ENCODE results near the gene TBC1D22A. TPM values are rescaled to one million over a fixed set of nuclear protein-coding genes. Genes with fewer than 3 reads are reported as not detected.

Gene TBC1D22A
- total RNA-seq, 2 donors from 2014 or later, result 29.5 to 34.8 TPM

DNA sequence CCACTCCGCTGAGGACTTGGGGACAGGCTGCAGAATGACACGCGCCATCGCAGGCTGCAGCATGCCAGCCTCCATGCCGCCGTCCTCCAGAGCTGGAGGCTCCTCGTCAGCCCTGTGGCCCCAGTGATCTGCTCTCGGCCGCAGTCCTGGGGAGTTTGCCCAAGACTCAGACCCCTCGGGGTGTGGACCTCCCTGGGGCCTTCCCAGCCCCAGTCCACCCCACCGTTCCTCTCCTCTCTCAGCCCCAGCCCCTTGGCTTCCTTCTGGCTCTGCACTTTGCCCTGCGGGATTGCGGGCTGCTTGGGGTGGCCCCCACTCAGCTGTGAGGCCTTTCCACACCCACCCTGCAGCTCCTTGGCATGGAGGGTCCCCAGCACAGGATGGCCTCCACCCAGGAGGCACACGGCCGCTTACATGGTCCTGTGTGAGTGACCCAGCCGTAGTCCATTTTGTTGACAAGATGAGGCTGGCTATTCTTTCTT lies 414.9 kb downstream of the TBC1D22A start:
- H3K9me3 Mint-ChIP-seq, result peaks cover 4 to 11% of the 10 kb centered on the region in 2 donors
- H3K4me3 Mint-ChIP-seq, result no peak overlapping the region
- no peak overlapping the region for H3K27ac Mint-ChIP-seq
- no peaks in the 10 kb centered on the region for H3K4me1 Mint-ChIP-seq (ENCODE audit: low read depth)
- H3K36me3 Mint-ChIP-seq (ENCODE audit: insufficient read depth in 2 of 2), result peaks cover 6 to 13% of the 10 kb centered on the region in 2 donors
- no peaks in the 10 kb centered on the region for H3K27me3 Mint-ChIP-seq (ENCODE audit: low read depth)
- ATAC-seq (replicated peaks in 1 of 2) (no peak), DNase-seq (no peak)

DNA sequence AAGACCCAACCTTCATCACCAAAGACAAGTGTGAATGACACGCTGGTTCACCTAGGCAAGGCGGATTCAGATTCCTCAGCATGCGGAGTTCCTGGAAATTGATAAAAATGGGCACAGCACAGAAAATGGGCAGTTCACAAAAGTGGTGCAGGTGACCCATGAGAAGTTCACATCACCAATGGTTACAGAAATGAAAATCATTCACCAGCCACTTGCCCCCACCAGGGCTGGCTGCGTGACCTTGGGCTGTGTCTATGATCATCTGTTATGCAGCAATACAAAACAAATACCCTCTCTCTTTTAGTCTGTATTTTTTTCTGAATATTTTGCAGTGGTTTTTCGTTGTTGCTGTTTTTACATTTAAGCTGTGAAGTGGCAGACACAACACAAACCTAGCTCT lies 415.9 kb downstream of the TBC1D22A start:
- H3K4me3 Mint-ChIP-seq, result no peak overlapping the region
- ATAC-seq (replicated peaks in 1 of 2) (no peak), DNase-seq (no peak)
- no peaks in the 10 kb centered on the region for H3K27me3 Mint-ChIP-seq (ENCODE audit: low read depth)
- H3K9me3 Mint-ChIP-seq, result peaks cover 7 to 13% of the 10 kb centered on the region in 2 donors
- H3K27ac Mint-ChIP-seq, result no peak overlapping the region
- no peaks in the 10 kb centered on the region for H3K4me1 Mint-ChIP-seq (ENCODE audit: low read depth)
- H3K36me3 Mint-ChIP-seq (ENCODE audit: insufficient read depth in 2 of 2), result peaks cover 6 to 19% of the 10 kb centered on the region in 2 donors

- H3K27me3 Mint-ChIP-seq (ENCODE audit: low read depth), result no peaks in the 10 kb centered on the region
- no peak overlapping the region for H3K27ac Mint-ChIP-seq
- DNase-seq (no peak), ATAC-seq (replicated peaks in 1 of 2) (no peak)
- H3K4me3 Mint-ChIP-seq, result no peak overlapping the region
- peaks cover 12 to 19% of the 10 kb centered on the region in 2 donors for H3K9me3 Mint-ChIP-seq
- H3K36me3 Mint-ChIP-seq (ENCODE audit: insufficient read depth in 2 of 2), result peaks cover 6 to 14% of the 10 kb centered on the region in 2 donors
- H3K4me1 Mint-ChIP-seq (ENCODE audit: low read depth), result no peaks in the 10 kb centered on the region
Measured at GRCh38 chr22:47180796-47181195, 418.3 kb downstream of the TBC1D22A start.

- ATAC-seq (replicated peaks in 1 of 2), result no peak
- Mint-ChIP-seq H3K4me3 (no peak overlapping the region), H3K36me3 (ENCODE audit: insufficient read depth in 2 of 2) (peaks cover 1 to 9% of the 10 kb centered on the region in 2 donors), H3K9me3 (peaks cover 9% of the 10 kb centered on the region in 2 donors), H3K27me3 (ENCODE audit: low read depth) (no peaks in the 10 kb centered on the region), H3K4me1 (ENCODE audit: low read depth) (no peaks in the 10 kb centered on the region), H3K27ac (peak overlapping the region; percentile 12)
- DNase-seq, result no peak
Measured at GRCh38 chr22:47187176-47187957, 424.9 kb downstream of the TBC1D22A start.

GRCh38 chr22:47188261-47189055 lies 426.0 kb downstream of the TBC1D22A start:
- DNase-seq (no peak), ATAC-seq (replicated peaks in 1 of 2) (no peak)
- Mint-ChIP-seq H3K4me3 (no peak overlapping the region), H3K4me1 (ENCODE audit: low read depth) (no peaks in the 10 kb centered on the region), H3K9me3 (peaks cover 6 to 7% of the 10 kb centered on the region in 2 donors), H3K27ac (no peak overlapping the region), H3K27me3 (ENCODE audit: low read depth) (no peaks in the 10 kb centered on the region), H3K36me3 (ENCODE audit: insufficient read depth in 2 of 2) (peaks cover 1 to 2% of the 10 kb centered on the region in 2 donors)

- Mint-ChIP-seq H3K4me3 (no peak overlapping the region), H3K27me3 (ENCODE audit: low read depth) (no peaks in the 10 kb centered on the region), H3K9me3 (peaks cover 6% of the 10 kb centered on the region in 2 donors), H3K4me1 (ENCODE audit: low read depth) (no peaks in the 10 kb centered on the region), H3K27ac (no peak overlapping the region), H3K36me3 (ENCODE audit: insufficient read depth in 2 of 2) (peaks cover 0 to 1% of the 10 kb centered on the region in 2 donors)
- DNase-seq, result no peak
- no peak for ATAC-seq (replicated peaks in 1 of 2)
Measured at GRCh38 chr22:47189056-47189916, 426.8 kb downstream of the TBC1D22A start.

- H3K9me3 Mint-ChIP-seq, result peaks cover 2 to 4% of the 10 kb centered on the region in 2 donors
- no peaks in the 10 kb centered on the region for H3K36me3 Mint-ChIP-seq (ENCODE audit: insufficient read depth in 2 of 2)
- no peaks in the 10 kb centered on the region for H3K4me1 Mint-ChIP-seq (ENCODE audit: low read depth)
- no peak for DNase-seq
- ATAC-seq (replicated peaks in 1 of 2), result no peak
- no peak overlapping the region for H3K4me3 Mint-ChIP-seq
- no peaks in the 10 kb centered on the region for H3K27me3 Mint-ChIP-seq (ENCODE audit: low read depth)
- no peak overlapping the region for H3K27ac Mint-ChIP-seq
Measured at GRCh38 chr22:47190276-47190956, 428.0 kb downstream of the TBC1D22A start.

- no peak overlapping the region for H3K27ac Mint-ChIP-seq
- no peak for ATAC-seq (replicated peaks in 1 of 2)
- no peaks in the 10 kb centered on the region for H3K9me3 Mint-ChIP-seq
- no peaks in the 10 kb centered on the region for H3K36me3 Mint-ChIP-seq (ENCODE audit: insufficient read depth in 2 of 2)
- H3K27me3 Mint-ChIP-seq (ENCODE audit: low read depth), result no peaks in the 10 kb centered on the region
- no peak for DNase-seq
- H3K4me1 Mint-ChIP-seq (ENCODE audit: low read depth), result no peaks in the 10 kb centered on the region
- no peak overlapping the region for H3K4me3 Mint-ChIP-seq
Measured at GRCh38 chr22:47190957-47191670, 428.7 kb downstream of the TBC1D22A start.

DNA sequence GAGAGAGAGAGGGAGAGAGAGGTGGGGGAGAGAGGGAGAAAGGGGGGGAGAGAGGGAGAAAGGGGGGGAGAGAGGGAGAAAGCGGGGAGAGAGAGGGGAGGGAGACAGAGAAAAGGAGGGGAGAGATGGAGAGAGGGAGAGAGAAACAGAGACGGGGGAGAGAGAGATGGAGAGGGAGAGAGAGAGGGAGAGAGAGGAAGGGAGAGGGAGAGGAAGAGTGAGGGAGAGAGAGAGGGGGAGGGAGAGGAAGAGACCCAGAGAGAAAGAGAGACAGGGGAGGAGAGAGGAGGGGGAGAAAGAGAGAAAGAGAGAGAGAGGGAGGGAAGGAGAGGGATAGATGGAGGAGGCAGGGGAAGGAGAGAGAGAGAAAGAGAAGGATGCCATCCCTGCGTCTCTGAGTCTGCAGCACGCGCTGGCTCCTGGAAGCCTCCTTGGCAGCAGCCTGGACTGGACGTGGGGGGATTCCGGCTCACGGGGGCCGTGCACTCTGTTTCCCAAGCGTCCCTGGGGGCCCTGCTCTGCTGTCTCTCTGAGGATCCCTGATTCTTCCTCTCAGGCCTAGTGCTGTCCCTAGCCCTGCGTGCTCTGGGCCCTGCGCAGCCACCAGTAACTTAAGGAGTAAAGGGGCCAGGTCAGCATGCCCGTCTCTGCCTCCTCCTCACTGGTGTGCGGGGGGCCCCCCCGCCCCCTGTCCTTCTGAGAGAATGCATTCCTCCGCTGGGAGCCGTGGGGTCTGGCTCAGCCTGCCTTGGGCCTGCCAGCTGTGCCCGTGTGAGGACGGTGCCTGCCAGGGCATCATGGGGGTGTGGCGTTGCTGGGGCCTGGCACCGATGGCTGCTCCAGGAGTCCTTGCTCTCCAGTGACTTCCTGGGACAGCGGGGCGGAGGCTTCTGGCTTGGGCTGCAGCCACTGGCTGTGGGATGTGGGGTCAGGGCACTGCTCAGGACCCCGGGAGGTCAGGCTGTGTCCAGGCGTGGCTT lies 429.5 kb downstream of the TBC1D22A start:
- Mint-ChIP-seq H3K36me3 (ENCODE audit: insufficient read depth in 2 of 2) (no peaks in the 10 kb centered on the region), H3K9me3 (no peaks in the 10 kb centered on the region), H3K4me3 (no peak overlapping the region), H3K27me3 (ENCODE audit: low read depth) (no peaks in the 10 kb centered on the region), H3K4me1 (ENCODE audit: low read depth) (no peaks in the 10 kb centered on the region), H3K27ac (no peak overlapping the region)
- ATAC-seq (replicated peaks in 1 of 2) (no peak), DNase-seq (no peak)

GRCh38 chr22:47192651-47193437 lies 430.4 kb downstream of the TBC1D22A start:
- Mint-ChIP-seq H3K27ac (no peak overlapping the region), H3K27me3 (ENCODE audit: low read depth) (no peaks in the 10 kb centered on the region), H3K9me3 (no peaks in the 10 kb centered on the region), H3K4me1 (ENCODE audit: low read depth) (no peaks in the 10 kb centered on the region), H3K4me3 (no peak overlapping the region), H3K36me3 (ENCODE audit: insufficient read depth in 2 of 2) (no peaks in the 10 kb centered on the region)
- ATAC-seq (replicated peaks in 1 of 2), result peak in 1 of 2 donors; percentile 14
- peak; percentile 12 for DNase-seq

Measured in activated T-cell treated with anti-CD3 and anti-CD28 coated beads, Interleukin-2, amount 50 U/mL, for 72 hours (primary cell).